Measurements from ENCODE around the gene MAML2.

The MAML2 gene

DNA sequence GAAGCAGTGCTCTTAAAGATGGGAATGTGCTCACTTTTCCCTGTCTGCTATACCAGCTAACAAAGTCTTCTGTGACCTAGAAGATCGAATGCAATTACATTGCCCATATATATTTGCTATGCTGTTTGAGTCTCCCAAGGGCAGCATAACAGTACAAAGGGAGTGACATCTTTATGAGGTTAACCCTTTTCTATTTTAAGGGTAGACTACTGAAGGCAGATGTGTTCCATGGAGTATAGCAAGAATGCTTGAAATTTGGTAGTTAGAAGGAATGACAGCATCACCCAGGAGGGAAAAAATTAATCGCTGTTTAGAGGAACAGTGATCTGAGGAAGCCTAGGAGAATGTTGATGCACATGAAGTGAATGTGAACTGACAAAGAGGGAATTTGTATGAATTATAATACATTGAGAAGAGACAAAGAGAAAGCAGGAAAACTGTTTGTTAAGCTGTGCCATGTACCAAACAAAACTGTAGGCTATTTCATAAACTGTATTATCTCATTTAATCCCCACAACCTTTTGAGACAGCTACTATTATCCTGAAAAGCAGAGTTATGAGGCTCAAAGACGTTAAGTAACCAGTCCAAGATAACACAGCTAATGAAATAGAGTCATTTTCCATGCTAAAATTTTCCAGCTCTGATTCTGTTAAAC lies 13.0 kb downstream of the MAML2 start:
- H3K4me1 ChIP-seq: no peaks in the 10 kb centered on the region
- H3K9me3 ChIP-seq: no peaks in the 10 kb centered on the region
- no peak overlapping the region for H3K9ac ChIP-seq
- H3K27me3 ChIP-seq: no peaks in the 10 kb centered on the region
- no peaks in the 10 kb centered on the region for H3K36me3 ChIP-seq
- no peak for TF ChIP-seq Cebpa-rat (IDR thresholded peaks at IDR 0.05)
- H3K4me3 ChIP-seq: no peak overlapping the region
- no peaks in the 10 kb centered on the region for H4K20me1 ChIP-seq
- H3K27ac ChIP-seq: no peak overlapping the region
- no peak overlapping the region for H3K4me2 ChIP-seq

GRCh38 chr11:96329419-96329818 lies 13.6 kb downstream of the MAML2 start:
- Histone ChIP-seq H3K27me3 (no peaks in the 10 kb centered on the region), H3K4me1 (no peaks in the 10 kb centered on the region), H3K36me3 (no peaks in the 10 kb centered on the region), H3K4me3 (no peak overlapping the region), H3K9me3 (no peaks in the 10 kb centered on the region), H4K20me1 (no peaks in the 10 kb centered on the region), H3K27ac (no peak overlapping the region), H3K4me2 (no peak overlapping the region), H3K9ac (no peak overlapping the region)
- no peak for TF ChIP-seq Cebpa-rat (IDR thresholded peaks at IDR 0.05)

GRCh38 chr11:96328395-96329010 lies 14.5 kb downstream of the MAML2 start:
- no peak overlapping the region for H3K4me3 ChIP-seq
- H3K4me1 ChIP-seq: no peaks in the 10 kb centered on the region
- no peaks in the 10 kb centered on the region for H4K20me1 ChIP-seq
- H3K4me2 ChIP-seq: no peak overlapping the region
- H3K36me3 ChIP-seq: no peaks in the 10 kb centered on the region
- H3K9me3 ChIP-seq: no peaks in the 10 kb centered on the region
- TF ChIP-seq Cebpa-rat (IDR thresholded peaks at IDR 0.05): no peak
- no peaks in the 10 kb centered on the region for H3K27me3 ChIP-seq
- no peak overlapping the region for H3K9ac ChIP-seq
- H3K27ac ChIP-seq: no peak overlapping the region

- Histone ChIP-seq H3K27me3 (no peaks in the 10 kb centered on the region), H3K4me3 (no peak overlapping the region), H4K20me1 (no peaks in the 10 kb centered on the region), H3K4me2 (no peak overlapping the region), H3K27ac (no peak overlapping the region), H3K4me1 (no peaks in the 10 kb centered on the region), H3K9ac (no peak overlapping the region), H3K9me3 (no peaks in the 10 kb centered on the region), H3K36me3 (no peaks in the 10 kb centered on the region)
- TF ChIP-seq Cebpa-rat (IDR thresholded peaks at IDR 0.05): no peak
Observed at GRCh38 chr11:96326959-96327358, 16.0 kb downstream of the MAML2 start.

DNA sequence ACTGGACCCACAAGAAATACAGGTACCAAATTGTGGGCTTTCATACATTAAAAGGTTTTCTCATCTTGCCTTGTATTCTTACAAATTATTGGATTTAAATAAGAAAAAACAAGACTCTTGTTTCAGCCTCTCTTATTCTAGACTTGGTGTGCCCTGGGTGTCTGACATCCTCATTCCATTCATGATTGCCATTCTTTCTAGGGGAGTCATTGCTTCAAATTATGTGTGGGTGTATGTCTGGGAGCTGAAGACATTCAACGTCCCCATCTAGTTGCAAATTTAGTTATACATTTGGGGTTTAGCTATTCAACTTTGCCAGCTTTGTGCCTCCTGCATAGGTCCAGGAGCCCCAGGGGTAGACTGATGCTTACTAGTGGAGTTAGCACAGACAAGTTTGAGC lies 18.1 kb downstream of the MAML2 start:
- Histone ChIP-seq H3K36me3 (no peaks in the 10 kb centered on the region), H3K4me3 (no peak overlapping the region), H3K27ac (no peak overlapping the region), H4K20me1 (no peaks in the 10 kb centered on the region), H3K9me3 (no peaks in the 10 kb centered on the region), H3K9ac (no peak overlapping the region), H3K4me1 (no peaks in the 10 kb centered on the region), H3K4me2 (no peak overlapping the region), H3K27me3 (no peaks in the 10 kb centered on the region)
- no peak for TF ChIP-seq Cebpa-rat (IDR thresholded peaks at IDR 0.05)

DNA sequence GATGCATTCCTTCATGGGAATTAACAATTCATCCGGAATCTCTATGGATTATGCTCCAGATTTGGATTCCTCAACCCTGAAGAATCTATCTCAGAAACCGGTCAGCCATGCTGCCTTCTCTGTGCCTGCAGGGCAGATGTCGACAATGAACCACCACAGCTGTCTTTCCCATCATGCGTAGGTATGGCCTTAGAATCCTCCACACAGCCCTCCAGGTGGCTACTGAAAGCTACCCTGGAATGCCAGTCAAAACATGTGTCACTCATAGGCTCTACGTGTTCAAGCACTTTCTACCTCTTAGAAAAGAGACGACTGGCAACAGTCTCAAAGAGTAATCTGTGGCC lies 19.4 kb downstream of the MAML2 start:
- H3K4me1 ChIP-seq: no peaks in the 10 kb centered on the region
- H3K27me3 ChIP-seq: no peaks in the 10 kb centered on the region
- H3K4me2 ChIP-seq: no peak overlapping the region
- H3K27ac ChIP-seq: no peak overlapping the region
- no peaks in the 10 kb centered on the region for H4K20me1 ChIP-seq
- no peak for TF ChIP-seq Cebpa-rat (IDR thresholded peaks at IDR 0.05)
- no peaks in the 10 kb centered on the region for H3K36me3 ChIP-seq
- H3K9ac ChIP-seq: no peak overlapping the region
- no peaks in the 10 kb centered on the region for H3K9me3 ChIP-seq
- no peak overlapping the region for H3K4me3 ChIP-seq

DNA sequence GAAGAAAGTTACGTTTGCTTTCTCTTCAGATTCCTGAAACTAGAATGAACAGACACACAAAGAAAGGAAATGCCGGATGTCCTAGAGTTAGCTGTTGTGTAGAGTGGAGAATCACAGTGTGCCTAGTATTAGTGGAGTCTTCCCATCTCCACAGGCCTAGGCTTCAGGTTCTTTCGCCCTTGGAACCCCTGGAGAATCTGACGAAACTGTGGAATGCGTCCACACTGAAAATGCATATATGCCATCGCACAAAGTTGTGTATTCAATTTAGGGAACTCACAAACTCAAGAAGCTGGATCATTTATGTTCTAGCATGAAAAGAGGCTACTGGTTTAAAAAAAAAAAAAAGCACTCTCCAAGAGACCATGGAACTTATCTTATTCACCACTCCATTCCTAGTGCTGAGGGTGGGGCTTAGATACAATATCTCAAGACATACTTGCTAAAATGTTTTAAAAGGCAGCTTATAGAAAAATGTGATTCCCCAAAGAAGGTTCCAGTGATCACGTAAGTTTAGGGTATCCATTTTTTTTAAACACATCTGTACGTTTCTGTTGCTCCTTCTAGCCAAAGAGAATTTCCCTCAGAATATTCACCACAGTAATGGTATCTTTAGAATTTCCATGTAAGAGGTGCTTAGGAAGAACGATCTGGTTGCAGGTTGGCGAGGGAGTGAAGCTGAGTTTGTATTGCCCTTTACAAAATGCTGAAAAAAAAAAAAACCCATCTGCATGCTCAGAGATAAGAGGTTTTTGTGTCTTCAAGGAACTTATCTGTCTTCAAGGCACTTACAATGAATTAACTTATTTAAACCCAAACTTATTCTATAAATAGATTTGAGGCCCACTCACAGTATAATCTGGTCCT lies 20.0 kb downstream of the MAML2 start:
- Histone ChIP-seq H3K27ac (no peak overlapping the region), H3K36me3 (no peaks in the 10 kb centered on the region), H4K20me1 (no peaks in the 10 kb centered on the region), H3K9ac (no peak overlapping the region), H3K4me1 (no peaks in the 10 kb centered on the region), H3K9me3 (no peaks in the 10 kb centered on the region), H3K4me3 (no peak overlapping the region), H3K27me3 (no peaks in the 10 kb centered on the region), H3K4me2 (no peak overlapping the region)
- TF ChIP-seq Cebpa-rat (IDR thresholded peaks at IDR 0.05): no peak

DNA sequence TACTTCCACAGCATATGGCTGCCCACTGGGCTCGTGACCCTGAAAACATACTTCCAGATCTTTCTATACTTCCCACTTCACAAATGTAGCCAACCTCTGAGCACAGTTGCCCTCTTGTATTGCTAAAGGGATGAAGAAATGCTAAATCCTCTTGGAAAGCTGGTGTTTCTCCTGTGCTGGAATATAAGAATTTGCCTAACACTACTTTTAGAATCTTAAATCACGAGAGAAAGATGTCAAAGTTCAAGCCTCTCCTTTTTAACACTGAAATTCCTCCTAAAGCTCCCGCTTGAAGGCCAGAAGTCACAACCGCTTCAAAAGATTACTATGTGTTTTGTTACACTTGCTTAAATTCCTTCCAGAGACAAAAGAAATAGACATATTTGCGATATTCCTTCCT lies 21.9 kb downstream of the MAML2 start:
- no peaks in the 10 kb centered on the region for H3K4me1 ChIP-seq
- H3K9ac ChIP-seq: no peak overlapping the region

GRCh38 chr11:96319898-96320656 lies 22.9 kb downstream of the MAML2 start:
- H3K4me1 ChIP-seq: no peaks in the 10 kb centered on the region
- no peaks in the 10 kb centered on the region for H4K20me1 ChIP-seq
- H3K27me3 ChIP-seq: no peaks in the 10 kb centered on the region
- H3K9me3 ChIP-seq: no peaks in the 10 kb centered on the region
- no peaks in the 10 kb centered on the region for H3K36me3 ChIP-seq
- no peak overlapping the region for H3K4me3 ChIP-seq
- H3K9ac ChIP-seq: no peak overlapping the region
- no peak overlapping the region for H3K27ac ChIP-seq
- H3K4me2 ChIP-seq: no peak overlapping the region
- no peak for TF ChIP-seq Cebpa-rat (IDR thresholded peaks at IDR 0.05)

More for the DNA sequence above, 21.9 kb downstream of the MAML2 start:
- H3K4me3 ChIP-seq: no peak overlapping the region
- no peaks in the 10 kb centered on the region for H3K27me3 ChIP-seq
- no peak overlapping the region for H3K4me2 ChIP-seq
- no peak overlapping the region for H3K27ac ChIP-seq
- no peaks in the 10 kb centered on the region for H3K36me3 ChIP-seq
- no peaks in the 10 kb centered on the region for H3K9me3 ChIP-seq
- no peaks in the 10 kb centered on the region for H4K20me1 ChIP-seq
- no peak for TF ChIP-seq Cebpa-rat (IDR thresholded peaks at IDR 0.05)
